ENCODE measurements around the gene MAP3K19. TPM values are rescaled to one million over a fixed set of nuclear protein-coding genes. Genes with fewer than 3 reads are reported as not detected.

The MAP3K19 gene
- total RNA-seq (2022; extraction: Qiagen RNA extraction; ENCODE audit: low read depth), result not detected in 5 replicates

GRCh38 chr2:135047300-135047699, at the start of gene MAP3K19:
MAP3K19 (minus strand) TSS chr2:135047447; CDS start chr2:135024647, 22,800 bp downstream.

GRCh38 chr2:135052042-135052876, 5.0 kb upstream of the MAP3K19 start, which contains the start of gene RAB3GAP1:
RAB3GAP1 (plus strand) TSS chr2:135052292; CDS start chr2:135052308, 16 bp downstream.

GRCh38 chr2:134918526-134919340, 128.5 kb downstream of the MAP3K19 start, which contains the start of gene CCNT2:
CCNT2 (plus strand) TSS chr2:134918822; CDS start chr2:134918855, 33 bp downstream.

Other genes starting within 250 kb of the MAP3K19 start
- gene ACMSD, start 208.8 kb downstream of the MAP3K19 start, total RNA-seq (2022; extraction: Qiagen RNA extraction; ENCODE audit: low read depth), result not detected in 5 replicates
- gene CCNT2, start 128.6 kb downstream of the MAP3K19 start, total RNA-seq (2022; extraction: Qiagen RNA extraction; ENCODE audit: low read depth), result 9.1 to 11.4 TPM (median 9.9 TPM) in 5 replicates
- 25.5 to 34.6 TPM (median 27.5 TPM) in 5 replicates for gene RAB3GAP1, start 4.8 kb upstream of the MAP3K19 start, total RNA-seq (2022; extraction: Qiagen RNA extraction; ENCODE audit: low read depth)

All from A549 treated with CpdA at 1 μM for 4 hours (cell line).